Activated T-cell treated with anti-CD3 and anti-CD28 coated beads for 4 hours (primary cell): ENCODE data around the gene ST3GAL4.
"Not testable (repeated sequence)": the region's sequence is repeated elsewhere in the genome, so short reads cannot be mapped to it uniquely, and the experiment has no call there.

Experiments used
- DNase-seq: peaks from one replicate; pipeline ENCODE4 v3.0.0-alpha.2; 2020

Gene ST3GAL4

DNA sequence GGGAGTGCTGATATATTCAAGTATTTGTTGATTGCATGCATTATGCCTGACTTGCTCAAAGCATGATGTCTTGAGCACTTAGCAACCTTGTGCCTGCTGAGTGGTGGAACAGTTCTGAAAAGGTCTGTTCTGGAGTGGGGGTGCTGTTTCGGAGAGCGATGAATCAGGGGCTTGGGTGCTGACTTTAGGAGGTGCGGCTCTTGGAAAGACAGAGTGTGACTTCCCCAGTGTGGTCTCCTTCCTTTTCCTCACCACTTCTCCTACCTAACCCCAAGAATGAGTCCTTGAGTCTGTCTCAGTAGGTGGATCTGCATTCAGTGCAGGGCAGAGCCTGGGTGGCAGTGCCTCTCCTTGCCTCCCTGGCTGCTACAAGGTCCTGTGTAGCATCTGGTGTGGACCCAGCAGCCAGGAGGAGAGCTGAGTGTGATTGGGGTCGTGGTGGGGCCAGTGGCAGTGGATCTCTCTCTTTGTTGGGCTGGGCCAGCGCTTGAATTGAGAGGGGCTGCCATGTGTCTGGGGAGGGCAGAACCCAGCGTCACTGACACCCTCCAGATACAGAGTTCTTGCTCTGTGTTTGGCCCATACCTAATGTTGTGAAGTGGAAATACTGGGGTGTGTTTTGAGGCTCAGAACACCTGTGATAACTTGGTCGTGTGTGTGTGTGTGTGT lies 35.9 kb downstream of the ST3GAL4 start:
- no peak for DNase-seq

DNA sequence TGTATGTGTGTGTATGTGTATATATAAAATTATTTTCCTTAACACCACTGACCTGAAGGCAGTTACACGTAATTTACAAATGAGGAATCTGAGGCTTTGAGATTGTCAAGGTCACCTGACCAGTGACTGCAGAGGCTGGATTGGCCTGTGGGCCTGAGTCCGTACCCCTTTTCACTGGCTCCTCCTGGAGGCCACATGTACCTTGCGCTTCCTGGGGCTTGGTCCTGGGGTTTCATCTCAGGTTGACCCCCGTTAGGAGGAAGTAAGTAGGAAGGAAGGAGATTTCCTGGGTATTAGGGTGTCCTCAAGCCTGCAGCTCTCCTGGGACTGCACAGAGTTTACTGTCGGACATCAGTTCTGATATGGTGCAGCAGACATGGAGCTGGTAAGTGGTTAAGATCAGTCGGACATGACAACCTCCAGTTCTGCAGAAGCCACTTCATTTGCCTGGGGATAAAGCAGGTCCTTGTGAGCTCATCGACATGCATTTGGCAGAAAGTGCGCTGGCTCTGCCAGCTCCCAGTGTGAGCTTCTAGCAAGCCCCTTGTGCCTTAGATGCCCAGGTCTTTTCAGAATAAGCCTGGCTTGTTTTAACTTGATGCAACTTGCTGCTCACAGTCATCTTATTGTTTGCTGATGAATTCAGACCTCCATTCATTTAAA lies 36.6 kb downstream of the ST3GAL4 start:
- DNase-seq, result no peak

DNA sequence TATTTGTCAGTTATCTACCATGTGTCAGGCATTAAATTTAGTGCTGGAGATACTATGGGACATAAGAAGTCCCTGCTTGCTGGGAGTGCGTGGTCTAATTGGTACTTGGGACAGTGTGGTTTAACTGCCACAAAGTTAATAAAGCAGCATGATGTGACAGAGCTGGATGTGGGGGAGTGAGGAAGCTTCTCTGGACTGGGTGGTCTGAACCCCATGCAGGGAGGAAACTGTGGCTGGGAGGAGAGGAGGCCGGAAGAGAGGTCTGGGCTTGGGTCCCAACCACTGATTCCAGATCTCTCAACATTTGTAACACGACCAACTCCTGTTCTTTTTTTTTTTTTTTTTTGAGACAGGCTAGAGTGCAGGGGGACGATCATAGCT lies 37.1 kb downstream of the ST3GAL4 start:
- DNase-seq, result no peak

DNA sequence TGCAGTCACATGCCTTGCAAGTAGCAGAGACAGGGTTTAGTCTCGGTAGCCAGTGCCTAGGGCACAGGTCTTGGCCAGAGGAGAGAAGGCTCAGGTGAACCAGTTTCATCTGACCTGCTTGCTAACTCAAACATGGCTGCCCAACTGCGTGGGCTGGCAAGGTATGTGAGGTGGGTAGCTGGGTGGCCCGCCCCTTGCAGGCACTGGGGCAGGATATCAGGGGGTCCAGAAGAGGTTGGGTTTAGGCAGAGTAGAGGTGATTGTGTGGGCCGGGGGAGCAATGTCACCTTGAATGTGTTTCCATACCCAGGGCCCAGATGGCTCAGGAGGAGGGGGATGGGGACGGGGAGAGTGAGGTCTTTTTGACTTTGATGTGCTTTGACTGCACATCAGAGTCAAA lies 37.7 kb downstream of the ST3GAL4 start:
- no peak for DNase-seq

DNA sequence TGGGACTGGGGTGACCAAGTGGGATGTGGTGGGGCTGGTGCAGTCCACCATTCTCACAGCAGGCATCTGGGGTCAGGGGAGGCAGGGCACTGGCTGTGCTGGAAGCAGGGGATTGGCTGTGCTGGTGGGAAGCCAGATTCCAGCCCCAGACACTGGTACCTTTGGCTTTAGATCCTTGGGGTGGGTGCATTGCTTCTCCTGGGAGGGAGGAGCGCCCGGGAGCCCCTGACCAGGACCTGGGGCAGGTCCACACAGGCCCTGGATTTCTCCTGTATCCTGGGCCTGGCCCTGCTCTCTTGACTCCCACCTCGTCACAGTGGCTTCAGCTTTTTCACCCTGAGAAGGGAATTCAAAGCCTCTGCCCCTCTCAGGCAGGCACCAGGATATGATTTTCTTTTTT lies 38.5 kb downstream of the ST3GAL4 start:
- DNase-seq, result no peak

DNA sequence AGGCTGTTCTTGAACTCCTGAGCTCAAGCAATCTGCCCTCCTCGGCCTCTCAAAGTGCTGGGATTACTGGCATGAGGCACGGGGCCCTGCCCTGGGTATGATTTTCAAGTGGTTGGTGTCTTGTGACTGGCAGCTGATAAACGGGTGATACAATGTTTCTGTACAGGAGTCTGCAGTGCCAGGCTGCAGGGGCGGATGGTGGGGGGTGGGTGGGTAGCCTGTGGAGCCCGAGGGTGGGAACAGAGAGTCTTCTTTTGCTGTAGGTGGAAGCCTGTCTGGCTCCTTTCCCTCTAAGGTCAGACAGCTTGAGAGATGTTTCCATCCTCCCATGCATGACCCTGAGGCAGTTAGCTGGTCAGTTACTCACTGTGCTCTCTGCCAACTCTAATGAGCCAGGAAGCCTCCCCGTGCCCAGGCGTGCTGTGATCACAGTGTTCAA lies 39.2 kb downstream of the ST3GAL4 start:
- DNase-seq, result not testable (repeated sequence)

DNA sequence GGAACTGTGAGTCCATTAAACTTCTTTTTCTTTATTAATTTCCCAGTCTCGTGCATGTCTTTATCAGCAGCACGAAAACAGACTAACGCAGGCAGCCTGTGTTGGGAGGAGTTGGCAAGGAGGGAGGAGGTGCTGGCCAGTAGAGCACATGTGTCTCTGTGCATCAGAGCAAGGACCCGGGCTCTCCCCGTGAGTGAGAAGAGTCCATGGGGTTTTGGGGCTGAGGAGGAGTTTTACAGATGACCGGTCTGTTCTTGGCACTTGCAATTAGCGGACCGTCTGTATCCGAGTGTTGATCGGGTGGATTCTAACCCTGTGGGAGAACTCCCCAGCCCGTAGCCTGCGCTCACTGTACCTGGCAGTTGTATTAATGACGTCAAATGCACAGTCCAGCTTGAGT lies 40.3 kb downstream of the ST3GAL4 start:
- not testable (repeated sequence) for DNase-seq

DNA sequence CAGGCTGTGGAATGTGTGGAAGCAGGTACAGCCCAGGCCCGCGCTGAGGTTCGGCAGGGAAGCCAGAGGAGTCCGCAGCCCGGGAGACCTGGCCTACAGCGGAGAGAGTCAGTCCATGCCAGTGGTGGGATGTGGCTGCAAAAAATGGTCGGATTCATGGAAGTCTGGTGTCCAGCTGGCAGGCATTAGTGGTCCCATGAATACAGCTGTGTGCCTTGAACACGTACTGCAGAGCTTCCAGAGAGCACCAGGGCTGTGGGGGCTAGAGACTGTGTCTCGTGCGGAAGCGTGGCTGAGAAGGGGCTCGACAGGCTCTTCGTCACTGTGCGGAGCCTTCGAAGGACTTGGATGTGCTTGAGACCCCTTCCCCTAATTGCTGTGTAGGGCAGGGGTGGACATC lies 40.8 kb downstream of the ST3GAL4 start:
- not testable (repeated sequence) for DNase-seq

DNA sequence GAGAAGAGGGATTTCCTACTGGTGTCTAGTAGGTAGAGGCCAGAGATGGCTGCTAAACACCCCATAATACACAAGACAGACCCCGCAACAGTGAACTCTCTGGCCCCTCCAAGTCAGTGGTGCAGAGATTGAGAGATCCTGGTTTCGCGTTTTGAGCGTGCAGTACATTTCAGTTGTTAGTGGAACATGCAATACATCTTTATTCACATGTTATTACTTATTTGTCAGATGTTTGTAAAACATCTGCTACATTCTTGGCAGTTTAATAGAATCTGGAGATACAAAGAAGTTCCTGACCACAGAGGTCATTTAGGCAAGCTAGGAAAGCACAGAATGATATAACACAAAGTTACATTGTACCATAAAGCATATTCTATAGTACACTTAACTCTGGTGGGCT lies 41.5 kb downstream of the ST3GAL4 start:
- no peak for DNase-seq

DNA sequence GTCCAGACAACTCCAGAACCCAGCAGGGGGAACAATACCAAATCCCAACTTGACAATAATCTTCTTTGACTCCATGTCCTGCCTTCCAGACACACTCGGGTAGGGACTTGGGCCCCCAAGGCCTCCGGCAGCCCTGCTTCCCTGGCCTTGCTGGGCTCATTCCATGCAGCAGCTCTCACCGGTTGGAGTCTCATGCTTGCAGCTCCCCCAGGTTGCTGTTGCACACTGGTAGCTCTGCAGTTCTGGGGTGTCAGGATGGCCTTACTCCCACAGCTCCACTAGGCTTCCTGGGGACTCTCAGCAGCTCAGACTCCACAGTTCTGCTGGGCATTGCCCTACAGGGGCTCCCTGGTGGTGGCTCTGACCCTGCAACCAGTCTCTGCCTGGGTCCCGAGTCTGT lies 42.8 kb downstream of the ST3GAL4 start:
- no peak for DNase-seq

DNA sequence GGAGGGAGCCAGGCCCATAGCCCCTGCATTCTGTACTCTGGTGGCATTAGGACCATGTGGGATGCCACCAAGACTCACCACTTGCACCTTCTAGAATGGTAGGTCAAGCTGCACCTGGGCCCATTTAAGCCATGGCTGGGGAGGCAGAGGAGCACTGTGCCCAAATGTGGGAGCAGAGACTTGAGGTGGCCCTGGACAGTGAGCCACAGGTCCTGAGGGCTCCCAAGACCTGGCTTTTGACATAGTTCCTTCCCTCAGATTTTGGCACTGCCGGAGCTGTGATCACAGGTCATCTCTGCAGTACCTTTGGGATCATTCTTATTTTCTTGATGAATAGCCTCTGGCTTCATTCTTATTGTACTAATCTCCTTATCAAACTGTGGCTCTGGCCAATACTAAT lies 43.2 kb downstream of the ST3GAL4 start:
- DNase-seq, result no peak

DNA sequence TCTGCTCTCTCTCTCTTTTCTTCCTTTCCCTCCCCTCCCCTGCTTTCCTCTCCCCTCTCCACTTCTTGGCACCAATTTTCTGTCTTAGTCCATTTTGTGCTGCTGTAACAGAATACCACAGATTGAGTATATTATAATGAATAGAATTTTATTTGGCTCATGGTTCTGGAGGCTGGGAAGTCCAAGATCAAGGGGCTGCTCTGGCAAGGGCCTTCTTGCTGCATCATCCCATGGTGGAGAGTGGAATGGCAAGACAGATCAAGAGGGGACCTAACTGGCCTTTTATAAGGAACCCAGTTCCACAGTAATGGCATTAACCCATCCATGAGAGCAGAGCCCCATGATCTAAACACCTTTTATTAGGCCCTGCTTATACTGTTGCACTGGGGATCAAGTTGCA lies 44.5 kb downstream of the ST3GAL4 start:
- DNase-seq, result no peak

DNA sequence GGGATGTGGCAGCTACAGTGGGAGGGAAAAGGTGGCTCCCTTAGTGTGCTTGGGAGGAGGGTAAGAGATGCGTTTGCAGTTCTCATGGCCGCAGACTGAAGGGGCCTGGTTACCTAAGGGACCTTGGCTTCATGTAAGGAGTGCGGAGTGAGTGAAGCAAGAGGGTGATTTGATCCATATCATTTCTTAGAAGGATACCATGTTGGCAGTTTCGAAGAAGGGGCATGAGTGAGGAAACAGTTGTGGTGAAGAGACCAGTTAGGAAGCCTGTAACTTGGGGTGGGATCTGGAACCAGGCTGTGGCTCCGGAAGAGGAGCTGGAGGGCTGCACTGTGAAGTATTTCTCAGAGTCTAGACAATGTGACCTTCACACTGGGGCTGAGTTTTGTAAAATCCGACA lies 45.0 kb downstream of the ST3GAL4 start:
- DNase-seq, result no peak

DNA sequence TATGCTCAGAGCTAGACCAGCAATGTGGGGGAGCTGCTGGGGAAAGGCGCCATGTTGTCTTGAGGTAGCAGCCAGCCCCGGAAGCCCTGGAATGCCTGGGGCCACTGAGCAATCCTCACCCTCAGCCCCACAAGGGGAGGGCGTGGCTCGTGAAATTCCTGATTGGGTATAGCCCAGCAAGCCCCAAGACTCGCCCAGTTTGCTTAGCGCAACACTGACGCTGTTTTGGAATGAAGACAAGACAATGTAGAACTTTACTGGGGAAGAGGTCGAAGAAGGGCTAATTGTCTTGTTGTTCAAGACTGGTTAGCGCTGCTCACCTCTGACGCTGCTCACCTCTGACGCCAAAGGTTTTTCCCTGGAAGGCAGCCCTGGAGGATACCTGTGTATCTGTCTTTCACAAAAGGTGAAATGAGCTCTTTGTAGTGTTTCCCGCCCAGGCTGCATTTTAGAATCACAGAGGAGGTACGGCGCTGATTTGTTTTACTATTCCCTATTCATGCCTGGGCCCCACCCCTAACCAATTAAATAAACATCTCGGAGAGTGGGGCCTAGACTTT lies 47.6 kb downstream of the ST3GAL4 start:
- DNase-seq, result no peak

DNA sequence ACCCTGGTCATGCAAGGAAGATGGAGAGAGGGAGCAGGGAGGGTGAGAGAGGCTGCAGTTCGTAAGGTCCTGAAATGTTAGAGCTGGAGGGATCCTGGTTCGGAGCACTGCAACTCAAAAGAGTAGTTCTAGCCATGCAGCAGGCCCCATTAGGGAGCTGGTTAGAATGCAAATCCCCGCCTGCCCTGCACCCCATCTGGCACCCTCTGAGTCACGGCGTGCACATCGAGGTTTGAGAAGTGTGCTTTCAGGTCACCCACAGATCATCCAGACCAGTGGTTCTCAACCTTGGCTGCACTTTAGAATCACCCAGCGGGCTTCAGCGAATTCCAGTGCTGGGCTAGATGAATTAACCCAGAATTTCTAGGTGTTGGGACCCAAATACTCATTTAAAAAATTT lies 48.2 kb downstream of the ST3GAL4 start:
- no peak for DNase-seq

DNA sequence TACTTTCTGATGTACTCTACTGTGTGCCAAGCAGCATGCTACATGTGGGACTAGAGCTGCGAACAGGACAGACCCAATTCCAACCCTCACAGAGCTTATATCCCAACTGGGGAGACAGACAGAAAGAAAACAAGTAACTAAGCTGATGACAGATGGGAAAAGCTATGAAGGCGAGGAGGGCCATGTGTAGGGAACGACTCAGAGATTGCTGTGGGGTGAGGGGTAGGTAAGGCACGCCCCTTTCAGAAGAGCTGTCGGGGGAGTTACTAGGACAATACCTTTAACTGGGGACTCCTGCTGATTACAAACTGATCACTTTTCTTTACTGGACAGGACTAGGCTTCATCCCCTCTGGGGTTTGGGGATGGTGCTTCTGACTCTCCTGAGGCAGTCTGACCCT lies 48.9 kb downstream of the ST3GAL4 start:
- DNase-seq, result no peak

DNA sequence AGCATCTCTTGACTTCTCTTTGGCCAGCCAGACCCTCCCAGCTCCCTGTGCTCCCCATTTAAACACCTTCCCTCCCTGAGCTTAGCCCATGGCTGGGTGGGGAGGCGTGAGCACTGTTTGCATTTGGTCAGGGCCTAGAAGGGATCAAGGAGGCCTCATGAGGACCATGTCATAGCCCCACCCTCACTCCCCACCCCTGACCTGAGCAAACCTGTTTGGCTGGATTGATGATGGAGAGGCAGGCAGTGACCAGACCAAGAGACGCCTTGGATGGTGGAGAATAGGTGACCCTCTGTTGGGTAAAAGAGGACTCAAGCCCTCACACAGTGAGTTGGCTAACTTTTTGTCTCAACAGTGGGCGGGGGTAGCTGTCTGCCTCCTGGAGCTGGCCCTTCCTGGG lies 49.9 kb downstream of the ST3GAL4 start:
- DNase-seq, result no peak

DNA sequence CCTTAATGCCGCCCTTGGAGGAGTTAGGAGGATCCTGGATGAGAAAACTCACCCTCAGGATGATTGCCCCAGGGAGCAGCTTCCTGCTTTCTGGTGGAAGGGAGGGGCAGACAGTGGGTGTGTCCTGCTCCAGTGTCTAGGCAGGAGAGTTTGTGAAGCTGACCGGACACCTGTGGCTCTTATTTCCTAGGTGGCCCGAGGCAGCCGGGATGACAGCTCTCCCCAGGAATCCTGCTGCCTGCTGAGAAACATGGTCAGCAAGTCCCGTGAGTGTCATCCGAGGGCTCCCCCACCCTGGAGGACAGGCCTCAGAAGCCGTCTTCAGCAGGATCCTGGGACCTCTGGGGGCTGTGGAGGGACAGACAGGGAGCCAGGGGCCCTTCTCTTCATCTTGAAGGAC lies 50.4 kb downstream of the ST3GAL4 start:
- DNase-seq, result no peak

DNA sequence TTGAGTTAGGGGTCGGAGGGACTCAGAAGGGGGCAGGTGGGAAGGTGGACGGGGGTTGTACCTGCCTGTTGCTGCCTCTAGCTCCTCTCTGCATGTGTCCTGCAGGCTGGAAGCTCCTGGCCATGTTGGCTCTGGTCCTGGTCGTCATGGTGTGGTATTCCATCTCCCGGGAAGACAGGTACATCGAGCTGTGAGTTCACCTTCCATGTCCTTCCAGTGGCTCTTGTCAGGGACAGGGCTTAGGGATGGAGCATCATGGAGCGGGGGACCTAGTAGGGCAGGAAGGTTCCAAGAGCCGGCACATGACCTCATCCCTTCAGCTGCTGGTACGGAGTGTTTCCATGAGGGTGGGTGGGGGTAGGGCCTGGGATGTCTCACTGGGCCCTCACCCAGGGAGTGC lies 50.9 kb downstream of the ST3GAL4 start:
- DNase-seq, result no peak

DNA sequence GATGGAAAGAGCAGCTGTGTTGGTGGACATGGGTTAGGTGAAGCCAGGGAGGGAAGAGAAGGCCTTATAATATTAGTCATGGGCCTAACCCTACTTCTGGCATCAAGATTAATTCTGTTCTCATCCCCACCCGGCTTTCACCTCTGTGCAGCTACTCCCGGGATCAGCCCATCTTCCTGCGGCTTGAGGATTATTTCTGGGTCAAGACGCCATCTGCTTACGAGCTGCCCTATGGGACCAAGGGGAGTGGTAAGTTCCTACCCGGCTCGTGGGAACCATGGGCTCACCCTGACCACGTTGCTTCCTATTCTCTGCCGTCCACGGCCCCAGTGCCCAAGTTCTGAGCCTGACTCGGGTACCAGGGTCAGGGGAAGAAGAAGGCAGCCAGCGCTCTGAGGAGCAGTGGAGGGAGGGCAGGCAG lies 51.6 kb downstream of the ST3GAL4 start:
- DNase-seq, result no peak

DNA sequence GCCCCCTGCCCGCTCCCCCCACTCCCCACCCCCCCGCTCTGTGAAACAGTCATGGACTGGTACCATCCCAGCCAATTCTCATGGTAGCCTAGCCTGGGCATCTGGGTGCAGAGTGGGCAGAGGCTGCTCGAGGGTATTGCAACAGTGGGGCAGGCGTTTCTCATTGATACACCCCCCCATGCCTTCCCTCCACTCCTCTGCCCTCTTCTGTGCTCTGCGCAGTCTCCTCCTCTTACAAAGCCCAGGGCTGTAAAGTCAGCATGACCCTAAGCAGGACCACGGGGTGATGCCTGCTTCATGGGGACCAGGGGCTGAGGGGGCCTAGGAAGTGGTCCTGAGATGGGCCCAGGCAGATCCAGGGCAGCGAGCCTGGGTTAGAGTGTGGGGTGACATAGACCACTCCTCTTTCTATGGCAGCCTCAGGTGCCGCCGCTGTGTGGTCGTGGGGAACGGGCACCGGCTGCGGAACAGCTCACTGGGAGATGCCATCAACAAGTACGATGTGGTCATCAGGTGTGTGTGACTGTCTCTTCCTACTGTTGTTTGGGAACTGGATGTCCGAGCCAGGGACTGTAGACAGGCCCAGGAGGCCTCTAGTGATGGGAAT lies 52.3 kb downstream of the ST3GAL4 start:
- no peak for DNase-seq

DNA sequence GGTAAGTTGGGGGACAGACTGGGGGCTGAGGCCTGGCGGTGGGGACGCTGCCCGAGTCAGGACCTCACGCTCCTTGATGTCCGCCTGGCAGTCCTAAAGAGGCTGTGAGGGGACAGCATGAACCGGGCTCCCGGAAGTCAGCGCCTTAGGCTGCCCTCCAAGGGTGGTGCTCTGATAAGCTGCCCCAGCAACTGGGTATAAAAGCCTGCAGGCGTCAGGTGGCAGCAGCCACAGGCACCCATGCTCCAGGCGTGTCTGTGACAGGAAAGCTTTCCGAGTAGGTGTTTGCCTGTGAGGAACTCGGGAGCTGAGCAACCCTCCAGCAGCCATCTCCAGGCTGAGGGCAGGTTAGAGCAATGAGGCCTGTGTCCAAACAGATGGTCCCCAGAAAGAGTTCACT lies 53.0 kb downstream of the ST3GAL4 start:
- no peak for DNase-seq

DNA sequence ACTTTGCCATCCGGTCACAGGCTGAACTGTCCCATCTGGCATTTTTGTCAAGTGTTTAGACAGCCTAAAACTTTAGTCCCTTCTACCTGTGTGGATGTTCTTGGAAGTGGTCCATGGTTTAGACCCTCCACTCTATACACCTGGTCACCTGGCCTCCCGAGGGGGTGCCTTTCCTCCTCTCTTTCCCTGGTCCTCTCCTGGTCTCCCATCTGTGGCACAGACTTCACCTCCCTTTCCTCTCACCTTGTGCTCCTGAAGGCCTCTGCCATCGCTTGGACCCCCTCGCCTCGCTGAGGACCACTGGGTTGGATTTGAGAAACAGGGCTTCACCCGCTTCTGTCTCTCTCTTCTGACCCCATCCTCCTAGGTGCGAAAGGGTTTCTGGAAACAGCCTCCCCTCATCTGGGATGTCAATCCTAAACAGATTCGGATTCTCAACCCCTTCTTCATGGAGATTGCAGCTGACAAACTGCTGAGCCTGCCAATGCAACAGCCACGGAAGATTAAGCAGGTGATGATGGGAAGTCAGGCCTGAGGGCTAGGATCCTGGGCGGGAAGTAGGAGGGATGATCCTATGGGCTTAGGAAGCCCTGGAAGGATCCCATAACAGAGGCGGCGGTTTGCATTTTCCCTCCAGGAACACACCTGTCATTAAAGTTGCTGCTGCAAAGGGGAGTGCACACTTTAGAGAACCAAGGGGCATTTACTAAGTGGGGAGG lies 53.6 kb downstream of the ST3GAL4 start:
- no peak for DNase-seq

DNA sequence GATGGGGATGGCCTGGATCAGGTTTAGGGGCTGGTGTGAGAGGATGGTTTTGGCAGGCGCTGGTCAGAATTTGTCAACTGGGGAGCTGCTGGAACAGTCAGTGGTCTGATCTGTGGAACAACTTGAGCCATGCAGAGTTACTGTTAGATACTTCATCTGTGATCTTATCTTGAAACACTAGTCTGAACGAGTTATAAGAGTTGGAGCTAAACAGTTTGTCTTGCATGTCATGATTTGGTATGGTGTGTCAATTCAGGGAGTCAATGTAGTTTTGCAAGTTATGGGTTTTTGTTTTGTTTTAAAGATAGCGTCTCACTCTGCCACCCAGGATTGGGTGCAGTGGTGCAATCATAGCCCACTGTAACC lies 54.1 kb downstream of the ST3GAL4 start:
- no peak for DNase-seq
